ENCODE measurements around the gene PLEKHM3.

PLEKHM3 gene

DNA sequence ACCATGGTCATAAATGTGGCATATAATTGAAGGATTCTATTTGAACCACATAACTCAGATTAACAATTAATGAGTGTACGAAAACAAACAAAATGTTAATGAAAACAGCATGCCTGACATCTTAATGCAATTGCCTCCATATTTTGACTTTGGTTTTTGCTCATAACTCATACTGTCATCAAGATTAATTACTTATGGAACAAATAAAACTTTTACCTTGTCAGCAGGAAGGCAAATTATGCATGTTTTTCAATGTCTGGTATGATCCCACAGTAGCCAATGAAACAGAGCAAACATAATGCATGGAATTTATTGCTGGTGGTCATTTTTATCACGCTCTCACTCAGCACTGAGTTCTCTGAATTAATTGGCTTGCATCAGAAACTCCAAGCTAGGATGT lies 5.1 kb downstream of the PLEKHM3 start:
- no peak for TF ChIP-seq GATA3 (IDR thresholded peaks at IDR 0.05; ENCODE audit: low read depth, low read length)
- no peak for TF ChIP-seq GATA2 (IDR thresholded peaks at IDR 0.05; ENCODE audit: low read depth, low read length)

DNA sequence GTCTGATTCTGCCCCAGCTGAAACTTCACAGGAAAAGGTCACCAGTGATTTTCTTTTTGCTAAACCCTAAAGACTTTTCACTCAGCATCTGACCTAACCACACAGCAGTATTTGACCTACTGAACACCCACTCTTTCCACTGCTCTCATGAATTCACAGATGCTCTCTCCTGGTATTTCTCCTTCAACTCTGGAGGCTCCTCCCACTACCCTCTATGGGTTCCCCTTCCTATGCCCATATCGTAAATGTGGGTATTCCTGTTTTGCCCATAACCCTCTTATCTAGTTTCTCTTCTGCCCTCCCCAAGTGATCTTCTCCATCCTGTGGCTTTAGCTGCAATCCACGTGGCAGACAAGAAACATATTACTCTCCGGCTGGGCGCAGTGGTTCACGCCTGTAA lies 7.6 kb downstream of the PLEKHM3 start:
- TF ChIP-seq GATA2 (IDR thresholded peaks at IDR 0.05; ENCODE audit: low read depth, low read length) (no peak), GATA3 (IDR thresholded peaks at IDR 0.05; ENCODE audit: low read depth, low read length) (no peak)

DNA sequence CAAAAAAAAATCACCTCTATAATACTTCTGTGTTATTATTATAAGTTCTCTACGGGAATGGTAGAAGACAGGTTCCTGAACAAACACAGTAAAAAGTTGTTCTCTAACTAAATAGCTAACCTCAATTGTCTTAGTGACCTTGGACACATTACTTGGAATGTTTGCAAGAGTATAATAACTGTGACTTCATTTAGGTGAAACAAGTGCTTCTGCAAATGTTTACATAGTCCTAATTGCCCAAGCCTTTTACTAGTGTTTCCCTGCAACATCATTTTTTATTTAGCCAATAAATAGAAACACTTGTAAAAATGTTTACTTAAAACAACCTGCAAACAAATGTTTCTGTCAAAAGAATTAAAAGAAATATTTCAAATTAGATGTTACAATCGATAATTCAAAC lies 9.9 kb downstream of the PLEKHM3 start:
- TF ChIP-seq GATA2 (IDR thresholded peaks at IDR 0.05; ENCODE audit: low read depth, low read length) = no peak
- no peak for TF ChIP-seq GATA3 (IDR thresholded peaks at IDR 0.05; ENCODE audit: low read depth, low read length)

DNA sequence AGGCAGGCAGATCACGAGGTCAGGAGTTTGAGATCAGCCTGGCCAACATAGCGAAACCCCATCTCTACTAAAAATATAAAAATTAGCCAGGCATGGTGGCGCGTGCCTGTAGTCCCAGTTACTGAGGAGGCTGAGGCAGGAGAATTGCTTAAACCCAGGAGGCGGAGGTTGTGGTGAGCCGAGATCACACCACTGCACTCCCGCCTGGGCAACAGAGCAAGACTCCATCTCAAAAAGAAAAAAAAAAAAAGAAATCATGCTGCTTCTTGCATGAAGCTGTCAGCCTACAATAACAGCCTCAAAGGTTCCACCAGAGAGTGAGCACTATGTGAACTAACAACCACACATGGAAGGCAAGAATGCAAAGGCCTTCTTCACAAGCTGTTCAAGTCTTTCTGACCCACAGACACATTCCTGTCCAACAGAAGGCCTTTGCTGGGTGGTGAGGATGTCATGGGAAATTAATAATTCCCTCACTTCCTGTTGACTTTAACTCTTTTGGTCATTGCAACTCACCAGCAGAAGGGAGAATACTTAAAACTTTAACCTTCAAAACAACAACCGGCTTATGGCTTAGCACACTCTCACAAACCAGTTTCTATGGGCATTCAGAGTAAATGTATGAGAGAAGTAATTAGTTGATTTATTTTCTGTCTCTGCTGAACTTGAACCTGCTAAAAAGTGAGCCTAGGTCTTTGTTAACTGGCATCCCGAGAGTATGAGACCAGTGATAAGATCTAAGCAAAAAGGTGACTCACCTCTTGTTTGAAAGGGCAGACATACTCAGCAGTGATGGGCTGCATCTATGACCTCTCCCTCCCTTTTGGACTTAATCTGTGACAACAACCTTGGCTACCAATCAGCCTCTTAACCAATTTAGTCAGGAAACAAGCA lies 11.8 kb downstream of the PLEKHM3 start:
- TF ChIP-seq GATA3 (IDR thresholded peaks at IDR 0.05; ENCODE audit: low read depth, low read length) (no peak), GATA2 (IDR thresholded peaks at IDR 0.05; ENCODE audit: low read depth, low read length) (no peak; the same call in 1 of the 2 replicates)

DNA sequence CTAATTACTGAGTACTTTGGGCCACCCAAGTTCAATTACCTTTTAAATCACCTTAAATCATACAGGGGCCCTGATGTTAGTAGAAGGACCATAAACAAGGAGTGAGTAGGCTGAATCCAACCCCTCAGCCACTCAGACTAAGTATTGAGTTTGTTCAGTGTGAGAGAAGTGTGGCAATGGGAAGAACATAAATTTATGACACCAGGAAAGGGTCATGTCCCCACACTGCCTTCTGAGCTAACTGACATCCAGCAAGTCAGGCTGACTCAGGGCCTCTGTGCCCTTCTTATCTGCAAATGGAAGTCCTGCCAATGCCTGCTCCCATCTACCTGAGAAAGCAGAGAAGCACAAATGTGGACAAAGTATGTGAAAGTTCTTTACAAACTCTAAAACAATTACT lies 12.9 kb downstream of the PLEKHM3 start:
- TF ChIP-seq GATA3 (IDR thresholded peaks at IDR 0.05; ENCODE audit: low read depth, low read length) (no peak), GATA2 (IDR thresholded peaks at IDR 0.05; ENCODE audit: low read depth, low read length) (no peak)

DNA sequence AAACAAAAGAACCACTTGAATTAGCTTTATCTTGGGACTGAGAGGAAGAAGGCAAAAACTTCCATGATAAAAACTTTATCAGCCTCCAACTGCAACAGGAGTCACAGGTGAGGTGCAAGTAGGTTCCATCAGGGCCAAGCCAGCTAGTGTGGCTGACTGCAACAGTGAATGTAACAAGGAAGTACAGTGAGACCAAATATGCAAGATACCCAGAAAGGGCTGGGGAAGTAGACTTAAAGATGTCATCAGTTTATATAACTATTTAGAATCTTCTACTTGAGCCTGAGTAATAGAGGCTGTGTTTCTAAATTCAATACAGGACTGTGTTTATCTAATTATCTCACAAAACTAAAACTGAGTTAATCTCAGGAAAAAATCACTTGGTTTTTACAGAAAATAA lies 14.8 kb downstream of the PLEKHM3 start:
- TF ChIP-seq GATA3 (IDR thresholded peaks at IDR 0.05; ENCODE audit: low read depth, low read length) (no peak), GATA2 (IDR thresholded peaks at IDR 0.05; ENCODE audit: low read depth, low read length) (no peak)

- no peak for TF ChIP-seq GATA2 (IDR thresholded peaks at IDR 0.05; ENCODE audit: low read depth, low read length)
- no peak for TF ChIP-seq GATA3 (IDR thresholded peaks at IDR 0.05; ENCODE audit: low read depth, low read length)
Observed at GRCh38 chr2:208006833-208007232, 18.5 kb downstream of the PLEKHM3 start.

DNA sequence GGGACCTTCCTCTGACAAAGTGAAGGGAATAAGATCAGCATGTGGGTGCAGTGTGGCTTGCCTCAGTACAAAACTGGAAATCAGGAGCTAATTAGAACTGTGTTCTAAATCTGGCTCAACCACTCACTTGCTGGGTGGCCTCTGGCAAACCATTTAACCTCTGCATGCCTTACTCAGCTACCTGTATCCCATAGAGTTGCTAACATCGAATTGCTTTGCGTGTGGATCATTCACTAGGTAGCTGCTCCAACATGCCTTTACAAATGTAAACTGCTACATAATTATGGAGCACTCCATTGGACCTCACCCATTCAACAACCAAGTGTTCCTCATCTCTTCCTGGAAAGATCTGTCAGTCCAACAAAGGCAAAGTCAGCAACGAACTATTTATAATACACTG lies 19.0 kb downstream of the PLEKHM3 start:
- TF ChIP-seq GATA3 (IDR thresholded peaks at IDR 0.05; ENCODE audit: low read depth, low read length) = no peak
- TF ChIP-seq GATA2 (IDR thresholded peaks at IDR 0.05; ENCODE audit: low read depth, low read length) = no peak

DNA sequence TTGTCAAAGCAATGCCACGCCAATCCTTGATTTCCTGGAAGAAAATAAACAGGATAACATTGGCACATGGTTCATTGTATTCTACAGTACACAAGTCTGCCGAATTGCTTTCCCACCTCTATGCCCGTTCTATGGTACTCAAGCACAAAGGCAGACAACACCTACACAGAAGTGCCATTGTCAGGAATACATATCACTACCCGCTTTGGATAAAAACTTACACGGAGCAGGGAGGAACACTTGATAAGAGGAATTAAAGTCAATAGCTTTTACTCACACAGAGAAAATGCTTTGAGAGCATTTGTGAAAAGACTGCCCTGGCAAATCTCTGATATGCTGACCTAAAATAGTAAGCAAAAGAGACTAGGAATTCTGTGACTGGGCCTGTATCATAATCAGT lies 23.4 kb downstream of the PLEKHM3 start:
- TF ChIP-seq GATA2 (IDR thresholded peaks at IDR 0.05; ENCODE audit: low read depth, low read length) = no peak
- no peak for TF ChIP-seq GATA3 (IDR thresholded peaks at IDR 0.05; ENCODE audit: low read depth, low read length)

- no peak for TF ChIP-seq GATA2 (IDR thresholded peaks at IDR 0.05; ENCODE audit: low read depth, low read length)
- TF ChIP-seq GATA3 (IDR thresholded peaks at IDR 0.05; ENCODE audit: low read depth, low read length) = no peak
Observed at GRCh38 chr2:208000701-208001395, 24.5 kb downstream of the PLEKHM3 start.

GRCh38 chr2:207996848-207997247 lies 28.5 kb downstream of the PLEKHM3 start:
- TF ChIP-seq GATA2 (IDR thresholded peaks at IDR 0.05; ENCODE audit: low read depth, low read length) (no peak), GATA3 (IDR thresholded peaks at IDR 0.05; ENCODE audit: low read depth, low read length) (no peak)

DNA sequence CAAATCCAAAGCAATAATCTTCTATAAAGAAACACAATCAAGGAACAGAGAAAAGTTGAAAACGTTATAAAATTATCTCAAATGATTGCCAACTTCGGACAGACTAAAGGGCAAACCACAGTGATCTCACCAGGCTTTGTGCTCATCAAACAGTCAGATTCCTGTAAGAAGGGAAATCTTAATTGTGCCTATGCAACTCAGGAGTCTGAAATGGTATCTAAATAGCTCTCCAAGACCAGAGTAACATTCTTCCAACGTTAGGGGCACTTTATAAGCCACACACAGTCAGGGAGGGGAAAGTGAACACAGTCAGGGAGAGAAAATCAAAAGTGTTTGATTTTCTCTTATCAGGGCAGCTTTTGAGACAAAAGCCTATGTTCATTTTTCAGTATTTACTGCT lies 29.4 kb downstream of the PLEKHM3 start:
- TF ChIP-seq GATA3 (IDR thresholded peaks at IDR 0.05; ENCODE audit: low read depth, low read length) = no peak
- TF ChIP-seq GATA2 (IDR thresholded peaks at IDR 0.05; ENCODE audit: low read depth, low read length) = no peak

- TF ChIP-seq GATA3 (IDR thresholded peaks at IDR 0.05; ENCODE audit: low read depth, low read length) (no peak), GATA2 (IDR thresholded peaks at IDR 0.05; ENCODE audit: low read depth, low read length) (no peak)
Observed at GRCh38 chr2:207993151-207993763, 32.1 kb downstream of the PLEKHM3 start.

DNA sequence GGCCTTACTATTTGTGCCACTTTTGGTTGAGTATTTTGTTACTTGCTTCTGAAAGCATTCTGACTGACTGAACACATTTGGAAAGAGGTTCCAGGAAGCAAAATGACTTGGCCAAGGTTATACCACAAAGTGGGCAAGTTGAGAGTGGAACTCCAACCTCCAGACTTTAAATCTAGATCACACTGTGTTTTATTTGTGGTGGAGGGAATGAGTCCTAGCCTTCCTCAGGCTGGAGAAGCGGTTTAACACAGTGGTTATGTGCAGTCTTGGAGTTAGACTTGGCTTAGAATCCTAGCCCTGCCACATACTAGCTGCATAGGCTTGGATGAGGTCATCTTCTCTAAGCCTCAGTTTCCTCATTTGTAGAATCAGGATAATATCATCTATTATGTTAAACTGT lies 33.4 kb downstream of the PLEKHM3 start:
- no peak for TF ChIP-seq GATA3 (IDR thresholded peaks at IDR 0.05; ENCODE audit: low read depth, low read length)
- no peak for TF ChIP-seq GATA2 (IDR thresholded peaks at IDR 0.05; ENCODE audit: low read depth, low read length)
